ENCODE measurements around the gene ECSCR. TPM values are rescaled to one million over a fixed set of nuclear protein-coding genes. Genes with fewer than 3 reads are reported as not detected.

The ECSCR gene
- total RNA-seq, 4 donors from 2014 or later, result 19.2 to 68.9 (median 42.0) TPM

DNA sequence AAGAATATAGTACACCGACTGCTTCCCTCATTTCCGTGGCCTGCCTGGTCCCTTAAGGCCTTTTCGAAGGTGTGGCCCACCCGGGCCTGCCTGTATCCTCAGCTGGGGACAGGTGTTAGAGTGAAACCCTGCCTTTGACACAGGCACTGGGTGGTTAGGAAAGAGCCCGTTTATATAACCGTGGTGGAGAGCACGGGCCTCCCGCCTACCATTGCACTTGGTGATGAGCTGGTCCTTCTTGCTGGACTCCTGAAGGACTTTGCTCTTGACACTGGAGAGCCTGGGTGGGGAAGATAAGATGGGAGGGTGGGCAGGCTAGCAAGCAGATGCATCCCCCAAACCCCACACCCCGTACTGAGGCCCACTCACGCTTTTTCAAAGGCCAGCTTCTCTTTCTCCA, 61.0 kb downstream of the ECSCR start:
- Histone ChIP-seq H3K27me3 (no peaks in the 10 kb centered on the region), H3K9me3 (no peaks in the 10 kb centered on the region), H3K4me3 (no peak overlapping the region), H3K4me1 (peaks cover 0 to 3% of the 10 kb centered on the region in 2 donors), H3K36me3 (no peaks in the 10 kb centered on the region), H3K27ac (no peak overlapping the region)
- no peak for DNase-seq
- TF ChIP-seq, protein P1, sequence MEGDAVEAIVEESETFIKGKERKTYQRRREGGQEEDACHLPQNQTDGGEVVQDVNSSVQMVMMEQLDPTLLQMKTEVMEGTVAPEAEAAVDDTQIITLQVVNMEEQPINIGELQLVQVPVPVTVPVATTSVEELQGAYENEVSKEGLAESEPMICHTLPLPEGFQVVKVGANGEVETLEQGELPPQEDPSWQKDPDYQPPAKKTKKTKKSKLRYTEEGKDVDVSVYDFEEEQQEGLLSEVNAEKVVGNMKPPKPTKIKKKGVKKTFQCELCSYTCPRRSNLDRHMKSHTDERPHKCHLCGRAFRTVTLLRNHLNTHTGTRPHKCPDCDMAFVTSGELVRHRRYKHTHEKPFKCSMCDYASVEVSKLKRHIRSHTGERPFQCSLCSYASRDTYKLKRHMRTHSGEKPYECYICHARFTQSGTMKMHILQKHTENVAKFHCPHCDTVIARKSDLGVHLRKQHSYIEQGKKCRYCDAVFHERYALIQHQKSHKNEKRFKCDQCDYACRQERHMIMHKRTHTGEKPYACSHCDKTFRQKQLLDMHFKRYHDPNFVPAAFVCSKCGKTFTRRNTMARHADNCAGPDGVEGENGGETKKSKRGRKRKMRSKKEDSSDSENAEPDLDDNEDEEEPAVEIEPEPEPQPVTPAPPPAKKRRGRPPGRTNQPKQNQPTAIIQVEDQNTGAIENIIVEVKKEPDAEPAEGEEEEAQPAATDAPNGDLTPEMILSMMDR (IDR thresholded peaks at IDR 0.05), result no peak
- intact Hi-C loops (cut with DNase I; ENCODE audit: low total_unique reads), result no loop called here

DNA sequence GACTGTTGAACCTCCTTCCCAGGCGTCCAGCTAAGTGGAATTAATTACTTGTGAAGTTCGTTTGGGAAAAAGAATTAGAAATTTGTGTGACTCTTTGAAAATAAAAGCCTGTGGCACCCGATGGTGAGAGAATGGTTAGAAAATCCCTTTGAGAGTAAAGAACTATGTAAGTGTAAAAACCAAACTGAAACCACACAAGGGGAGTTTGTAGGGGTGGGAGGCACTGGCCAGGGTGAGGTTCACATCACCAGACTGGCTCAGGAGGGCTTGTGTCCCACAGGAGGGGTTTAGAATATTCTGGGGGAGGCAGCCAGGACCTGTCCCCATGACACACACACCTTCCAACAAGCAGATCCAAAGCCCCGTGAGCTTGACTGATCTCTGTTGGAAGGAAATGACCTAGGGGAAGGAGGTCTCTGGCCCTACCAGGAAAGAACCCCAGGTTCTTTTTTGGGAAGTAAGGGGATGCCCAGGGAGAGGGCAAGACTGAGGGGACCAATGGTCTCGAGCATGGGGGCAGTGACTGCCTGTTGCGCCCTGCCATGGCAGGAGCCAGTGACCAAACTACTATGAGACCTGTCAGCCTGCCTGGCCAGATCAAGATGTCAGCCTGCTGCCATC, 62.9 kb downstream of the ECSCR start:
- intact Hi-C loops (cut with DNase I; ENCODE audit: low total_unique reads), result no loop called here
- peaks cover 0 to 3% of the 10 kb centered on the region in 2 donors for H3K4me1 ChIP-seq

More for the DNA sequence above, 62.9 kb downstream of the ECSCR start:
- Histone ChIP-seq H3K27me3 (peaks cover 0 to under 1% of the 10 kb centered on the region in 2 donors), H3K4me3 (no peak overlapping the region), H3K36me3 (no peaks in the 10 kb centered on the region), H3K9me3 (no peaks in the 10 kb centered on the region), H3K27ac (no peak overlapping the region)
- TF ChIP-seq, protein P1 (IDR thresholded peaks at IDR 0.05), result no peak
- no peak for TF ChIP-seq POLR2A (IDR thresholded peaks at IDR 0.05)
- DNase-seq, result no peak

Small RNAs within 50 kb of the gene (small RNA-seq; reads per million reads assigned to genes)
- gene RNU5B-4P, result not detected

Other genes starting within 250 kb of the ECSCR start
- 100 to 1,000 TPM; 270 to 549 (median 314) TPM for gene MATR3, start 169.0 kb downstream of the ECSCR start, total RNA-seq
- 100 to 1,000 TPM in 1 of 4 donors, 10 to 100 TPM in 3; 43.5 to 144 (median 87.7) TPM for gene PAIP2, start 120.9 kb downstream of the ECSCR start, total RNA-seq
- gene SLC23A1, start 79.4 kb downstream of the ECSCR start, total RNA-seq, result 1 to 10 TPM in 2 of 4 donors, under 1 TPM in 1, not detected in 1; 0.30 to 5.5 (median 1.0) TPM
- gene MZB1, start 72.8 kb downstream of the ECSCR start, total RNA-seq, result 1 to 10 TPM in 2 of 4 donors, not detected in 2; 1.3 to 5.6 TPM
- 1 to 10 TPM in 3 of 4 donors, not detected in 1; 1.5 to 8.3 (median 1.7) TPM for gene PROB1, start 67.6 kb downstream of the ECSCR start, total RNA-seq
- gene SPATA24, start 58.7 kb downstream of the ECSCR start, total RNA-seq, result 1 to 10 TPM in 2 of 4 donors, not detected in 2; 2.4 to 3.4 TPM
- 10 to 100 TPM in 2 of 4 donors, 1 to 10 TPM in 2; 3.1 to 21.6 (median 12.6) TPM for gene DNAJC18, start 23.2 kb downstream of the ECSCR start, total RNA-seq
- not detected for gene SMIM33, start 8.3 kb upstream of the ECSCR start, total RNA-seq
- 10 to 100 TPM; 16.9 to 90.1 (median 48.5) TPM for gene STING1, start 20.0 kb upstream of the ECSCR start, total RNA-seq
- 100 to 1,000 TPM in 1 of 4 donors, 10 to 100 TPM in 3; 34.1 to 153 (median 76.3) TPM for gene UBE2D2, start 98.6 kb upstream of the ECSCR start, total RNA-seq
- 10 to 100 TPM in 3 of 4 donors, 1 to 10 TPM in 1; 3.3 to 51.3 (median 35.0) TPM for gene CXXC5, start 185.6 kb upstream of the ECSCR start, total RNA-seq